Uterus (tissue), 4 donors: ENCODE results near the gene GLP2R. TPM values are rescaled to one million over a fixed set of nuclear protein-coding genes. Genes with fewer than 3 reads are reported as not detected.

ENCODE experiments used
- DNase-seq, 2 donors: peaks; one replicate each; pipeline ENCODE4 v3.0.0-alpha.2; 2019 to 2020
- H3K27ac ChIP-seq, 2 donors: fragments of 200-600 bp; sonication (generic); 1 replicate in 1 of 2; 2 replicates in 1 of 2; pipeline ENCODE4 v1.5.1; 2016 to 2018
- H3K27me3 ChIP-seq, 2 donors: fragments of 200-600 bp; sonication (generic); one replicate each; pipeline ENCODE4 v1.5.1; 2018 to 2019; ENCODE audit warnings: control low read depth in 1 of 2
- H3K36me3 ChIP-seq, 2 donors: fragments of 200-600 bp; sonication (generic); one replicate each; pipeline ENCODE4 v1.5.1; 2019; ENCODE audit warnings: control low read depth in 1 of 2
- H3K4me1 ChIP-seq, 2 donors: fragments of 200-600 bp; sonication (generic); one replicate each; pipeline ENCODE4 v1.5.1; 2018 to 2019; ENCODE audit warnings: control low read depth in 1 of 2
- H3K4me3 ChIP-seq, 2 donors: fragments of 200-600 bp; sonication (generic); 1 replicate in 1 of 2; 2 replicates in 1 of 2; pipeline ENCODE4 v1.5.1; 2018 to 2019; ENCODE audit warnings: mild to moderate bottlenecking in 1 of 2
- H3K9me3 ChIP-seq, 2 donors: fragments of 200-600 bp; sonication (generic); one replicate each; pipeline ENCODE4 v1.5.1; 2019; ENCODE audit warnings: control low read depth in 1 of 2
- POLR2A ChIP-seq, 2 donors: fragments of 450-650 bp; IDR thresholded peaks; one replicate each; pipeline ENCODE4 v1.6.1; 2016; ENCODE audit warnings: antibody characterized with exemption in 2 of 2, mild to moderate bottlenecking in 1 of 2, moderate library complexity in 1 of 2
- intact Hi-C: fragments of 100-400 bp; cut with DNase I; formaldehyde crosslinking; loops from one replicate; pipeline ENCODE4 v1.15.1; 2023; ENCODE audit warnings: low total_unique reads
- total RNA-seq, 4 donors: library from RNA; depleted of rRNA in 3 of 4; stranded (reverse); fragments of >200 nt in 3 of 4; gene quantifications; one replicate each; pipeline versions ENCODE4 v1.1.0 to v1.2.4, GENCODE V29; 2014 to 2023
- TF ChIP-seq, protein P1 (sequence below), 4 experiments: fragments of 200-600 bp in 2 of 4; fragments of 450-650 bp in 2 of 4; sonication (generic) in 2 of 4; IDR thresholded peaks; one replicate each; pipeline ENCODE4 v1.5.1; 2016 to 2019; ENCODE audit warnings: antibody characterized with exemption in 4 of 4, mild to moderate bottlenecking in 2 of 4, moderate library complexity in 1 of 4
- donor health status: DM: yes; HTN: yes; CAD: no.

The GLP2R gene
- total RNA-seq, 4 donors from 2014 or later = under 0.01 to 12.7 (median 0.43) TPM

DNA sequence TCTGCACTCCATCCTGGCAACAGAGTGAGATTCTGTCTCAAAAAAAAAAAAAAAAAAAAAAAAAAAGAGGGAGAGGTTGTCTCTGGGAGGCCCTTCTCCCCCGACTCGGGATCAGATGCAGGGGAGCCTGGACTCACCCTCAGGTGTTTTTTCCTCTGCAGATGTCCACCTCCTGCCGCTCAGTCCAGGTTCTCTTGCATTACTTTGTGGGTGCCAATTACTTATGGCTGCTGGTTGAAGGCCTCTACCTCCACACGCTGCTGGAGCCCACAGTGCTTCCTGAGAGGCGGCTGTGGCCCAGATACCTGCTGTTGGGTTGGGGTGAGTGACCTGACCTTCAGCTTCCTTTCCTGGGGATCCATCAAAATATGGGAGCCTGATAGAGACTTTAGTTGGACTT lies 34.1 kb downstream of the GLP2R start:
- Histone ChIP-seq H3K27ac (no peak overlapping the region), H3K36me3 (no peaks in the 10 kb centered on the region), H3K9me3 (no peaks in the 10 kb centered on the region), H3K27me3 (no peaks in the 10 kb centered on the region), H3K4me1 (no peaks in the 10 kb centered on the region), H3K4me3 (no peak overlapping the region)
- intact Hi-C loops = no loop called here
- DNase-seq = no peak
- no peak for TF ChIP-seq POLR2A (IDR thresholded peaks at IDR 0.05)
- TF ChIP-seq, protein P1, sequence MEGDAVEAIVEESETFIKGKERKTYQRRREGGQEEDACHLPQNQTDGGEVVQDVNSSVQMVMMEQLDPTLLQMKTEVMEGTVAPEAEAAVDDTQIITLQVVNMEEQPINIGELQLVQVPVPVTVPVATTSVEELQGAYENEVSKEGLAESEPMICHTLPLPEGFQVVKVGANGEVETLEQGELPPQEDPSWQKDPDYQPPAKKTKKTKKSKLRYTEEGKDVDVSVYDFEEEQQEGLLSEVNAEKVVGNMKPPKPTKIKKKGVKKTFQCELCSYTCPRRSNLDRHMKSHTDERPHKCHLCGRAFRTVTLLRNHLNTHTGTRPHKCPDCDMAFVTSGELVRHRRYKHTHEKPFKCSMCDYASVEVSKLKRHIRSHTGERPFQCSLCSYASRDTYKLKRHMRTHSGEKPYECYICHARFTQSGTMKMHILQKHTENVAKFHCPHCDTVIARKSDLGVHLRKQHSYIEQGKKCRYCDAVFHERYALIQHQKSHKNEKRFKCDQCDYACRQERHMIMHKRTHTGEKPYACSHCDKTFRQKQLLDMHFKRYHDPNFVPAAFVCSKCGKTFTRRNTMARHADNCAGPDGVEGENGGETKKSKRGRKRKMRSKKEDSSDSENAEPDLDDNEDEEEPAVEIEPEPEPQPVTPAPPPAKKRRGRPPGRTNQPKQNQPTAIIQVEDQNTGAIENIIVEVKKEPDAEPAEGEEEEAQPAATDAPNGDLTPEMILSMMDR (IDR thresholded peaks at IDR 0.05) = no peak

DNA sequence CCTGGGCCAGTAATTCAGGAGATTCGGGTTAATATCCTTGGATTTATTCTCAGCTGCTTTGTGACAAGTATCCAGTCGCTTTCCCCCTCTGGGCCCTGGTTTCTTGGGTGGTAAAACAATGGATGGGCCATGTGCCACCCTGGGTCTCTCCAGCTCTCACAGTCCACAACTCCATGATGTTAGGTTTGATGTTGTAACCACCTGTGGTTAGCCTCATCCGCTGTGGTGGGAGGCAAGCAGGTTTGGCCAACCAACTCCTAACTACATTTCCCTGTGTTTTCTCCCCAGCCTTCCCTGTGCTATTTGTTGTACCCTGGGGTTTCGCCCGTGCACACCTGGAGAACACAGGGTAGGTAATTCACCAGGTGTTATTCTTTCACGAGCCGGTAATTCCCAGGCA lies 35.1 kb downstream of the GLP2R start:
- Histone ChIP-seq H3K36me3 (no peaks in the 10 kb centered on the region), H3K4me3 (no peak overlapping the region), H3K4me1 (no peaks in the 10 kb centered on the region), H3K9me3 (no peaks in the 10 kb centered on the region), H3K27ac (no peak overlapping the region), H3K27me3 (no peaks in the 10 kb centered on the region)
- DNase-seq = no peak
- intact Hi-C loops = no loop called here
- TF ChIP-seq POLR2A (IDR thresholded peaks at IDR 0.05) = no peak
- TF ChIP-seq, protein P1 (IDR thresholded peaks at IDR 0.05) = no peak

DNA sequence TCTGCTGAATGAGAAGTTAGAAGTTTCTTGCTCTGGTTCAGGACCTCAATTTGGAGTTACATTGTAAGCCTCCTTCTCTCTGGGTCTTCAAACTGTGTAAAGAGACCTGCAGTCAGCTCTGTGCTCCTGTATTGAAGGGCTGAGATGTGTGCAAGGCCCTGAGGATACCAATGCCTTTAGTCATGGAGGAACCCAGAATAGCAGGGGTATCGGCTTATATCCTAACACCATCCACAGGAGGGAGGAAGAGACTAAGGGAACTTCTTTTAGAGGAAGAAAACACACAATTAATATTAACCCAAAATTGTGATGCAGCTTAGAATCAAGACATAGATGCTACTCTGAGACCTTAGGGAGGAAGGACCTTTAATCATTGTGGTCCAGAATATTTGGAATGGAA lies 36.5 kb downstream of the GLP2R start:
- Histone ChIP-seq H3K27me3 (no peaks in the 10 kb centered on the region), H3K9me3 (no peaks in the 10 kb centered on the region), H3K36me3 (no peaks in the 10 kb centered on the region), H3K4me1 (no peaks in the 10 kb centered on the region), H3K27ac (no peak overlapping the region), H3K4me3 (no peak overlapping the region)
- TF ChIP-seq, protein P1 (IDR thresholded peaks at IDR 0.05) = no peak
- TF ChIP-seq POLR2A (IDR thresholded peaks at IDR 0.05) = no peak
- DNase-seq = no peak
- intact Hi-C loops = no loop called here

DNA sequence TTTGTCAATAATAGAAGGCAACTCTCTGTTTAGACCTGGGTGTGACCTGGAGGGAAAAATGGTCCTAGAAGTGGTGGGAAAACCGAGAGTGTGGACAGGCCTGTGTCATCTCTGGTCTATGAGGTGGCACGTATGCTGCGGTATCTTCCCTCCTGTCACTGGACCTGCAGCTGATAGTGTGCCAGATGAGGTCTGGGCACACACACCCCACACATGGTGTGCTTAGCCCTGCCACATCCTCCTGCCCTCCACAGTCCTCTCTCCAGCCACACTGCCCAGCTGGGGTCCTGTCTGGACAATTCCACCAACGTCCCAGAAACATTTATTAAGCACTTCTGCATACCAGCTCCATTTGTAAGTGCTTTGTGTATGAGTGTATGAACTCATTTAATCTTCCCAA lies 37.2 kb downstream of the GLP2R start:
- H3K36me3 ChIP-seq = no peaks in the 10 kb centered on the region
- no peak for DNase-seq
- no peak overlapping the region for H3K27ac ChIP-seq
- H3K9me3 ChIP-seq = no peaks in the 10 kb centered on the region
- no peaks in the 10 kb centered on the region for H3K4me1 ChIP-seq
- intact Hi-C loops = no loop called here
- no peak for TF ChIP-seq POLR2A (IDR thresholded peaks at IDR 0.05)
- TF ChIP-seq, protein P1 (IDR thresholded peaks at IDR 0.05) = no peak
- no peak overlapping the region for H3K4me3 ChIP-seq
- H3K27me3 ChIP-seq = no peaks in the 10 kb centered on the region

DNA sequence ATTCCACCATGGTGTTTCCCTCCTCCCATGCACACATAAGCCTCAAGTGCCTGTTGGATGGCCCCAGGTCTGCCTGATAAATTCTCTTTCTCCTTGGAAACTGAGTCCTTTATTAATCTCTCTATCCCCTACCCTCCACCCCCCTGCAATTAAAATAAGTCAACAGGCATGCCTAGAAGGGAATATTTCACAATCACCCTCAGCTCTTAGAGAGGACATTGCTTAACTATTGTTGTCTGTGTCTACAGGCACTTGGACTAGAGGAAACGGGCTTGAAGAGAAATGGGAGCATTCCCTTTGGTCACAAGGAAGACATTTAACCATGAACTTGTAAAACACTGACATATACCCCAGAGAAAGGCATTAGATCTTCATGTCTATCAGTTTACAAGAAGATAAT lies 39.9 kb downstream of the GLP2R start:
- Histone ChIP-seq H3K4me3 (no peak overlapping the region), H3K4me1 (no peaks in the 10 kb centered on the region), H3K36me3 (no peaks in the 10 kb centered on the region), H3K27me3 (no peaks in the 10 kb centered on the region), H3K9me3 (no peaks in the 10 kb centered on the region), H3K27ac (no peak overlapping the region)
- TF ChIP-seq, protein P1 (IDR thresholded peaks at IDR 0.05) = no peak
- TF ChIP-seq POLR2A (IDR thresholded peaks at IDR 0.05) = no peak
- no peak for DNase-seq
- intact Hi-C loops = no loop called here
